ENCODE measurements around the gene HDAC4.

DNA sequence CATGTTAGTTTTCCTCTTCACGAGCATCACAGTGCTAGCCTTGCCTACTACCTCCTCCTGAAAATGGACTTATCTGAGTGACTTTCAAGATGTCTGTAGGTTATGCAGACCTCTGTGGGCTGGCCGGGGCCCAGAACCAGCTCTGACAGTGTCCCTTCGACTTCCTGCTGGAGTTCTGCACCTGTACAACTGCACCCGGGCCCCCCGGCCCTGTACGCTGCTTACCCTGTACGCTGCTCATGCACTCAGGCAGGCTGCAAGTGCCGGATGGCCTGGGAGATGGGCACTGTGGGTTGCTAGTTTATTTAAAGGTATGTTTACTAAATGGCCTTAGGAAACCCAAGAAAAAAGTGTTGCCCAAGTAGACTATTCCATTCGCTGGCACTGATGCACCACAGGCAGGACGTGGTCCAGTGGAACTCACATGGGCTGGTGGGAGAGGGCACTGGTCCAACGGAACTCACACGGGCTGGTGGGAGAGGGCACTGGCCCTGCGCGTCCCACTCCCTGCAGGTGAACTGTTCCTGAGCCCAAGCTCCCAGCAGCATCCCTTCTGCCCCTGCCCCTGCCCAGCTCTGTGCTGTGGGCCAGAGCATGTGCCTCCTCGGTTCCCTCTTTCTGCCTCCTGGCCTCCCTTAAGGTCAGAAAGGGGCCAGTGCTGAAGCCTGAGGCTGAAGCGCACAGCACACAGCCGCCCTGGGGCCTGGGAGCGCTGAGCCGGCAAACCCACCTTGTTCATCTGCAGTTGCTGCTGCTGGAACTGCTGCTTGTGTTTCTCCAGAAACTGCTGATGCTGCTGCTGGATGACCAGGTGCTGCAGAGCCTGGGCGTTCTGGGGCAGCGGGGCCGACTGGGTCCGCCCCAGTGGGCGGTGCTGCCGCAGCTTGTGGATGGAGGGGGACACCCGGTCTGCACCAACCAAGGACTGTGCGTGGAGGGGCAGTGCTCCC lies 274.8 kb downstream of the HDAC4 start:
- no peak for TF ChIP-seq GATA2 (IDR thresholded peaks at IDR 0.05; ENCODE audit: low read depth, low read length)
- TF ChIP-seq GATA3 (IDR thresholded peaks at IDR 0.05; ENCODE audit: low read depth, low read length) = no peak

Measured in SH-SY5Y (cell line).